ENCODE measurements around the gene PCNP.

DNA sequence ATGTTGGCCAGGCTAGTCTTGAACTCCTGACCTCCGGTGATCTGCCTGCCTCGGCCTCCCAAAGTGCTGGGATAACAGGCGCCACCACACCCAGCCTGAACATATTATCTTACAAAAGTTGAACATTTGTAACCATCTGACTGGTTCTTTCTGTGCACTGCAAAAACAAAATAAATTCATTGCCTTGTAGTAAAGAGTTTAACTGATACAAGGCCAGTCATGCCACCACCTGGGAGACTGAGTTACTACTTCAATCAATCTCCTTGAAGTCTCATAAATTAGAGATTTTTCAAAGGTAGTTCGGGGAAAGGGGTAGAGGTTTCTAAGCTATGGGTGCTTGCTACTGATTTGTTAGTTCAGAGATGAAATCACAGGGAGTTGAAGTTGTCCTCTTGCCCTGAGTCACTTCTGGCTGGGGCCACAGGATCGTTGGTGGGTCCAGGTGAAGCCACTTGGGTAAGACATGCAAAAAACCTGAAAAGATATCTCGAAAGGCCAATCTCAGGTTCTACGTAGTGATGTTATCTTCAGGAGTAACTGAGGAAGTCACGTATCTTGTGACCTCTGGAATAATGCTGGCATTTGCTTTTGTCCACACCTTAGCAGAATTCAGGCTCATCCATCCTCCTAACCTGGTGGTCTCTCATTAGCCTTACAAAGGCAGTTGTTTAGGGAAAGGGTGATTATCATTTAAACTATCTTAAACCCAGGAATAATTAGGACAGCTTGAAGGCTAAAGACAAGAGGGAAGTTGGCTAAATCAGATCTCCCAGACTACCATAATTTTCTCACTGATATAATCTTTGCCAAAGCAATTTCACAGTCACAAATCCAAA is 69.2 kb downstream of the PCNP start:
- TF ChIP-seq, protein P1, sequence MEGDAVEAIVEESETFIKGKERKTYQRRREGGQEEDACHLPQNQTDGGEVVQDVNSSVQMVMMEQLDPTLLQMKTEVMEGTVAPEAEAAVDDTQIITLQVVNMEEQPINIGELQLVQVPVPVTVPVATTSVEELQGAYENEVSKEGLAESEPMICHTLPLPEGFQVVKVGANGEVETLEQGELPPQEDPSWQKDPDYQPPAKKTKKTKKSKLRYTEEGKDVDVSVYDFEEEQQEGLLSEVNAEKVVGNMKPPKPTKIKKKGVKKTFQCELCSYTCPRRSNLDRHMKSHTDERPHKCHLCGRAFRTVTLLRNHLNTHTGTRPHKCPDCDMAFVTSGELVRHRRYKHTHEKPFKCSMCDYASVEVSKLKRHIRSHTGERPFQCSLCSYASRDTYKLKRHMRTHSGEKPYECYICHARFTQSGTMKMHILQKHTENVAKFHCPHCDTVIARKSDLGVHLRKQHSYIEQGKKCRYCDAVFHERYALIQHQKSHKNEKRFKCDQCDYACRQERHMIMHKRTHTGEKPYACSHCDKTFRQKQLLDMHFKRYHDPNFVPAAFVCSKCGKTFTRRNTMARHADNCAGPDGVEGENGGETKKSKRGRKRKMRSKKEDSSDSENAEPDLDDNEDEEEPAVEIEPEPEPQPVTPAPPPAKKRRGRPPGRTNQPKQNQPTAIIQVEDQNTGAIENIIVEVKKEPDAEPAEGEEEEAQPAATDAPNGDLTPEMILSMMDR (IDR thresholded peaks at IDR 0.05; ENCODE audit: low read depth, low read length, poor library complexity, severe bottlenecking), result no peak
- TF ChIP-seq EZH2phosphoT487 (IDR thresholded peaks at IDR 0.05; ENCODE audit: borderline replicate concordance, low read length), result no peak

Data from DOHH2 (cell line).